ENCODE results near the gene NGB. TPM values are rescaled to one million over a fixed set of nuclear protein-coding genes. Genes with fewer than 3 reads are reported as not detected.
A peak's percentile ranks its signal among the peaks of the same experiment; 100 is the strongest.

The NGB gene
- total RNA-seq, 1 experiment from 2014 or later: not detected

DNA sequence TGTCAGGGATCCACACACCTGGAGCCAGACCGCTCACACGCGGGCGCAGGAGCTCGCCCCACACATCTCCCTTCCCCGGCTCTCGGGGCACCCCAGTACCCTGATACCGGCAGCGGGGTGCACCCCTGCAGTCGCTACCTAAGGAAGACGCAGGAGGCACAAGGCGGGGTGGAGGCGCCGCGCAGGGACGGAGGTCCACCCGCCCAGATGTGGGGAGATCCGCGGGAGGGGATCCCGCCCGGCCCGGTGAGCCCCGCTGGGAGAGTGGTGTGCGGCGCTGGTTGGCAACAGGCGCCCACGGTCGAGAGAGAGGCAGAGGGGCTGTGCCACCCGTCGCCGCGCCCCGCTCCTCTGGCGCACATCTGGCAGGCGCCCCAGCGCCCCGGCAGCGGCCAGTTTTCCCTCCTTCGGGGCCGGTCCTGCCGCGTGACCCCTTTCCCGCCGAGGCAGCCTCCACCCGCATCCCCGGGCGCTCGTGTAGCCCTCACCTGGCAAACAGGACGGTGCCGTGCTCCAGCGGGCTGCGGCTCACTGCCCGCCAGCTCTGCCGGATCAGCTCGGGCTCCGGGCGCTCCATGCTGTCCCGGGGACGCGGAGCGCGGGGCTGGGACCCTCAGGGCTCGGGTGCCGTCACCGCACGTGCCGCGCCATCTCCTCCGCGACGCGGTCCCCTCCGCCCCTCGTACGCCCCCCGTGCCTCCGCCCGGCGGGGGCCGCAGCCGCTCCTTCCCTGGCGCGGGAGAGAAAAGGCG lies 469 bp downstream of the NGB start:
- Histone ChIP-seq H3K9me2 (ENCODE audit: insufficient read depth) (no peaks in the 10 kb centered on the region), H3K79me2 (ENCODE audit: insufficient read depth, low read length) (no peaks in the 10 kb centered on the region), H3K36me3 (ENCODE audit: control insufficient read depth in 1 of 2, insufficient read depth in 2 of 2, low read length in 2 of 2) (no peaks in the 10 kb centered on the region), H3K27me3 (ENCODE audit: insufficient read depth, low read length) (no peaks in the 10 kb centered on the region), H4K20me1 (ENCODE audit: insufficient read depth) (no peaks in the 10 kb centered on the region), H3K4me1 (ENCODE audit: control insufficient read depth in 1 of 2, insufficient read depth in 2 of 2, low read length in 2 of 2) (no peaks in the 10 kb centered on the region), H3K27ac (ENCODE audit: low read depth, low read length) (no peak overlapping the region), H3K4me2 (ENCODE audit: low read length) (no peak overlapping the region), H3K9me3 (ENCODE audit: control insufficient read depth in 1 of 2, insufficient read depth in 1 of 2, low read depth in 1 of 2, low read length in 2 of 2) (no peaks in the 10 kb centered on the region), H3K9ac (ENCODE audit: low read length) (no peak overlapping the region), H2AFZ (ENCODE audit: low read depth, low read length, poor library complexity, severe bottlenecking) (no peak overlapping the region), H3K4me3 (replicated peaks in 1 of 2; ENCODE audit: low read depth in 1 of 2, low read length in 2 of 2) (no peak overlapping the region)
- ChIA-PET CTCF (no interaction called here), POLR2A (no interaction called here), RAD21 (ENCODE audit: low non-redundant PET in 1 of 2, low total read pairs in 2 of 2, uncharacterized antibody in 2 of 2, unreplicated experiment in 2 of 2) (no interaction called here)
- DNase-seq (ENCODE audit: low read depth, low spot score): no peak
- ATAC-seq: no peak
- TF ChIP-seq EZH2phosphoT487 (IDR thresholded peaks at IDR 0.05; ENCODE audit: borderline replicate concordance) (no peak), ELF1 (IDR thresholded peaks at IDR 0.05; ENCODE audit: borderline replicate concordance, low read depth) (no peak), CEBPB (IDR thresholded peaks at IDR 0.05; ENCODE audit: low read depth) (no peak), POLR2A (IDR thresholded peaks at IDR 0.05; ENCODE audit: borderline replicate concordance, extremely low read depth, insufficient read depth, insufficient read length) (no peak)
- BruUV-seq (replicated peaks): no TSS peak
- intact Hi-C loops (cut with micrococcal nuclease): no loop called here

DNA sequence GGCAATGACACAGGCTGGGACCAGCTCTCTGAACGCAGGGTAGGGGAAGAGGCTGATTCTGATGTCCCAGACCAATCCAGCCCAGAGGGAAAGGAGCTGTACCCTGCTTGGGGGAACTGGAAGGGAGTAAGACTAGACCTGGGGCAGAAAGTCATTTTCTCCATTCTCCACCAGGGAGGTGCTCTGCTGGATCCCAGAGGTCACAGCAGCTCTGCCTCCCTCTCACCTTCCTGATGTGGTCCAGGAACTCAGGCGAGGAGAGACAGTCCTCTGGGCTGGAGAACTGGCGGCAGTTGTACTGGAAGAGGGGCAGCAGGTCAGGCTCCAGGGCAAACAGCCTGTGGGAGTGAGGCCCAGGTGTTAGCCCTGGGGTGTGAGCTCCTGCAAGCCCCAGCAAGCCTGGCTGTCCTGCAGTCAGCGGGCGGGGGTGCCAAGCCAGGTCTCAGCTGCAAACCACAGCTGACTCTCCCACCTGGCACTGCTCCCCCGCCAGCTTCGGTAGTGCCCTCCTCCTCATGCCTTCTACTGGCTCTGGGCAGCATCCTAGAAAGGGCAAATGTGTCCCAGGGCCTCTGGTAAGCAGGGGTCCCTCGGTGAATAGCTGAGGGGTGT lies 1.9 kb downstream of the NGB start:
- H3K4me2 ChIP-seq (ENCODE audit: low read length): no peak overlapping the region
- intact Hi-C loops (cut with micrococcal nuclease): no loop called here
- DNase-seq (ENCODE audit: low read depth, low spot score) (no peak), ATAC-seq (peak; percentile 29; the same call in 1 of the 2 replicates)
- BruUV-seq (replicated peaks): no TSS peak
- H3K27me3 ChIP-seq (ENCODE audit: insufficient read depth, low read length): no peaks in the 10 kb centered on the region
- no peaks in the 10 kb centered on the region for H3K9me3 ChIP-seq (ENCODE audit: control insufficient read depth in 1 of 2, insufficient read depth in 1 of 2, low read depth in 1 of 2, low read length in 2 of 2)
- H2AFZ ChIP-seq (ENCODE audit: low read depth, low read length, poor library complexity, severe bottlenecking): no peak overlapping the region
- ChIA-PET RAD21 (ENCODE audit: low non-redundant PET in 1 of 2, low total read pairs in 2 of 2, uncharacterized antibody in 2 of 2, unreplicated experiment in 2 of 2) (no interaction called here), CTCF (no interaction called here), POLR2A (no interaction called here)
- no peaks in the 10 kb centered on the region for H3K36me3 ChIP-seq (ENCODE audit: control insufficient read depth in 1 of 2, insufficient read depth in 2 of 2, low read length in 2 of 2)
- H3K4me1 ChIP-seq (ENCODE audit: control insufficient read depth in 1 of 2, insufficient read depth in 2 of 2, low read length in 2 of 2): no peaks in the 10 kb centered on the region
- no peak overlapping the region for H3K27ac ChIP-seq (ENCODE audit: low read depth, low read length)
- H3K4me3 ChIP-seq (replicated peaks in 1 of 2; ENCODE audit: low read depth in 1 of 2, low read length in 2 of 2): no peak overlapping the region
- H4K20me1 ChIP-seq (ENCODE audit: insufficient read depth): no peaks in the 10 kb centered on the region
- TF ChIP-seq, protein P1, sequence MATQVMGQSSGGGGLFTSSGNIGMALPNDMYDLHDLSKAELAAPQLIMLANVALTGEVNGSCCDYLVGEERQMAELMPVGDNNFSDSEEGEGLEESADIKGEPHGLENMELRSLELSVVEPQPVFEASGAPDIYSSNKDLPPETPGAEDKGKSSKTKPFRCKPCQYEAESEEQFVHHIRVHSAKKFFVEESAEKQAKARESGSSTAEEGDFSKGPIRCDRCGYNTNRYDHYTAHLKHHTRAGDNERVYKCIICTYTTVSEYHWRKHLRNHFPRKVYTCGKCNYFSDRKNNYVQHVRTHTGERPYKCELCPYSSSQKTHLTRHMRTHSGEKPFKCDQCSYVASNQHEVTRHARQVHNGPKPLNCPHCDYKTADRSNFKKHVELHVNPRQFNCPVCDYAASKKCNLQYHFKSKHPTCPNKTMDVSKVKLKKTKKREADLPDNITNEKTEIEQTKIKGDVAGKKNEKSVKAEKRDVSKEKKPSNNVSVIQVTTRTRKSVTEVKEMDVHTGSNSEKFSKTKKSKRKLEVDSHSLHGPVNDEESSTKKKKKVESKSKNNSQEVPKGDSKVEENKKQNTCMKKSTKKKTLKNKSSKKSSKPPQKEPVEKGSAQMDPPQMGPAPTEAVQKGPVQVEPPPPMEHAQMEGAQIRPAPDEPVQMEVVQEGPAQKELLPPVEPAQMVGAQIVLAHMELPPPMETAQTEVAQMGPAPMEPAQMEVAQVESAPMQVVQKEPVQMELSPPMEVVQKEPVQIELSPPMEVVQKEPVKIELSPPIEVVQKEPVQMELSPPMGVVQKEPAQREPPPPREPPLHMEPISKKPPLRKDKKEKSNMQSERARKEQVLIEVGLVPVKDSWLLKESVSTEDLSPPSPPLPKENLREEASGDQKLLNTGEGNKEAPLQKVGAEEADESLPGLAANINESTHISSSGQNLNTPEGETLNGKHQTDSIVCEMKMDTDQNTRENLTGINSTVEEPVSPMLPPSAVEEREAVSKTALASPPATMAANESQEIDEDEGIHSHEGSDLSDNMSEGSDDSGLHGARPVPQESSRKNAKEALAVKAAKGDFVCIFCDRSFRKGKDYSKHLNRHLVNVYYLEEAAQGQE (IDR thresholded peaks at IDR 0.05; ENCODE audit: low read depth): no peak
- TF ChIP-seq, protein P2, sequence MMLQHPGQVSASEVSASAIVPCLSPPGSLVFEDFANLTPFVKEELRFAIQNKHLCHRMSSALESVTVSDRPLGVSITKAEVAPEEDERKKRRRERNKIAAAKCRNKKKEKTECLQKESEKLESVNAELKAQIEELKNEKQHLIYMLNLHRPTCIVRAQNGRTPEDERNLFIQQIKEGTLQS (IDR thresholded peaks at IDR 0.05): no peak
- TF ChIP-seq POLR2AphosphoS5 (IDR thresholded peaks at IDR 0.05; ENCODE audit: low read depth, low read length): no peak
- no peak for TF ChIP-seq TCF7L2 (IDR thresholded peaks at IDR 0.05; ENCODE audit: borderline replicate concordance, extremely low read depth, insufficient read depth, insufficient read length)
- no peak for TF ChIP-seq FOSL1 (IDR thresholded peaks at IDR 0.05; ENCODE audit: low read depth)
- H3K9me2 ChIP-seq (ENCODE audit: insufficient read depth): no peaks in the 10 kb centered on the region
- H3K79me2 ChIP-seq (ENCODE audit: insufficient read depth, low read length): no peaks in the 10 kb centered on the region
- H3K9ac ChIP-seq (ENCODE audit: low read length): no peak overlapping the region

All from HCT116 (cell line).